RPMI8226 (cell line): ENCODE results near the gene CA9.

Source experiments
- DNase-seq: peaks from one replicate; pipeline ENCODE4 v3.0.0-alpha.2; 2015

The CA9 gene

DNA sequence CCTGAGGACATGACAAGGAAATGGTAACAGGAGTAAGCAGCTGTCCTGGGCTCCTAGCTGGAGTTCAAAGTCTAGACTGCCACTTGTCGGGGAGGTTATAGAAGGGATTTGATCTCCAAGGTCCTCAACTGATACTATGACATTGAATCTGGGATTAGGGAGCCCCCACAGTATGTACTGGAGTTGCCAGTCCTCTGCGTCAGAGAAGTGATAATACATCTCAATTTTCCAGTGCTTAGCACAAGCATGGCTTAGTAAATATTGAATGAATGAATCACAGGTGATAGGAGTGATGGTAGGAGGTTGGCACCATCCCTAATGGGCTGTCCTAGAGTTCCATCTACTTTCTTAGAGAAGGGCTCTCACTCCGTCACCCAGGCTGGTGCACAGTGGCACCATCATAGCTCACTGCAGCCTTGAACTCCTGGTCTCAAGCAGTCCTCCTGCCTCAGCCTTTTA, 22.2 kb downstream of the CA9 start:
- no peak for DNase-seq

DNA sequence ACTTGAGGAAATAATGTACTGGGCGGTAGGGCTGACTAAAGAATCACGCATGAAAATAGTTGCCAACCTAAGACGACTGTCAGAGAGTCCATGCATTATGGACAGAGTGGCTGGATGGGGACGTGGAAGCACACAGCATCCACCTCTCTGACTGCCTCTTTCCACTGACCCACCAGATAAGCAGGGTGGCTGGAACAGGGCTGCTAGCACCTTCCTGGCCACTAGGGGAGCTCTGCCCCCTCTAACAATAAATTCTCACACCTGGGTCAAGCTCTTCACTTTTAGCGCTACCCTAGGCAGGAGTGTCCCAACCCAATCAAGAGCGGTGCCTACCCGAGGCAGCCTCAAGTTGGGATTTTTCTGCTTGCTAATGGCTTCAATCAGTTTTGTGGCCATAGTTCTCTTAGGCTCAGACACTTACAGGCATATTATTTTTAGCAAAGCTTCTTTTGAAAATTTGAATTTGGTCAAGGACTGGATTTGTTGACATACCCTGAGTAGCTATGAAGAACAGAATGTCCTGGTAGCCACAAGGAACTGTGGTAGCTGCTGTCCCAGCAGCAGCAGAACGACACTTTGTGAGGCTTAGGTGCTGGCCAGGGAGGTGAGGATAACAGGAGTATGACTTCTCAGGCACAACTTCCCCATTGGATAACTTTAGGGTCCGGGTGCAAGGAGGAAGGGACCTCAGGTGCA, 22.9 kb downstream of the CA9 start:
- peak; percentile 63 for DNase-seq

DNA sequence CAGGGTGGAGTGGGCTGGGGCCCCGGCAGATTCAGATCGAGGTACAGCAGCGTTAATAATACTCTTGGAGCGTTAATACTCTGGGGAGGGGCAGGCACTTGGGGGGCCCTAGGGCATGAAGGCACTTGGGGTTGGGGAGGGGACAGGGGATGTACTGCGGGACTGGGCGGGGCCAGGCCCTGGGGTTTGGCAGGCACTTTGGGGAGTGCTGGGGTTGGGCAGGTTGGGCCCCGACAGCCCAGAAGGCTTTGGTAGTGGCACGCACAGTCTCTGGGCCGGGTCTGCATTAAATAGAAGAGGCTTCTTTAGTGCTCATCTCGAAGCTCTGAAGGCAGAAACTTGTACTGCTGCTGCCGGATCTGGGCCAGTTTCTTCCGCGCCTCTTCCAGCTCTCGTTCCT, 23.8 kb downstream of the CA9 start:
- no peak for DNase-seq

DNA sequence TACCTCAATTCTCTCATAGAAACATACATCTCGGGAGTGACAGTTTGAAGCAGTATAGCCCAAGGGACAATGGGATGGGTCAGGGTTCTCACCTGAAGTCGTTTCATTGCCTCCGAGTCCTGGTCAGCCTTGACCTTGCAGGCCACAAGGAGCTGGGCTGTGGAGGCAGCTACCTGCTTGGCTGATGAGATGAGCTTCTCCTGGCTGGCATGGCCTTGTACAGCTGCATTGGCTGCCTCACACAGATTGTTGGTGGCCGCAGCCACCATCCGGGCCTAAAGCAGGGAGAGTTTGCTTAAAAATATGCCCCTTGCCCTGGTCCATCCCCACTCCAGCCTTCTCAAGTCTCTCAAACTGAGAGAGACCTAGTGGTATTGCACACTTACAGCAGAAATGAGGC, 24.5 kb downstream of the CA9 start:
- DNase-seq: no peak

DNA sequence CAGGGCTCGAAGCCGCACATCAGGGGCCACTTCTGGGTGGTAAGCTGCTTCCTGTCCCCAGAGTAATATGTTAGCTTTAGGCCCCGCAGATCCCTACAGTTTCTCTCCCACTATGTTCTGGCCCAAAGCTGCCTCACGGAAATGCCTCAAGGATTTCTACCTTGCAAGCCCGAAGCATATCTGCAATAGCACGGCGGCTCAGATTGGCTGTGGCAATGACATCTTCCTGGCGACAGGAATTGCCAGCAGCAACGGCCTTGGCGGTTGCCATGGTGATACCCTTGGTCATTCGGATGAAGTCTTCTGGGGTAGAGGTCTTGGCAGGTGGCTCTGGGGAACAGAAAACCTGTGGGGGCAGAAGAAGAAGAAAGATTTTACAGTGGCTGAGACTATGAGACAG, 26.3 kb downstream of the CA9 start:
- no peak for DNase-seq

DNA sequence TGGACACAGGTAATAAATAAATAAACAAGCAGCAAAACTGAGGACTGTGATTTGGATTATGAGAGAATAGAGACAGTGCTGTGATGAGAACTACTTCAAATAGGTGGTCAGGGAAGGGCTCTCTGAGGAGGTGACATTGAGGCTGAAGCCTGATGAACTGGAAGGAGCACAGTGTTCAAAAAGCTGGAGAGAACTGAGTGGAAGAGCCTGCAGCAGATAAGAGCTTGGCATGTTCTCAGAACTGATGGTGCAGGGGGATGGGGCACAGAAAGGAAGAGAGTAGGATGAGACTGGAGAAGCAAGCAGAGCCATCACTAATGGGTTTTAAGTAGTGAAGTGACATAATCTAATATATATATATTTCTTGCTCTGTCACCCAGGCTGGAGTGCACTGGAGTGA, 27.2 kb downstream of the CA9 start:
- DNase-seq: no peak

DNA sequence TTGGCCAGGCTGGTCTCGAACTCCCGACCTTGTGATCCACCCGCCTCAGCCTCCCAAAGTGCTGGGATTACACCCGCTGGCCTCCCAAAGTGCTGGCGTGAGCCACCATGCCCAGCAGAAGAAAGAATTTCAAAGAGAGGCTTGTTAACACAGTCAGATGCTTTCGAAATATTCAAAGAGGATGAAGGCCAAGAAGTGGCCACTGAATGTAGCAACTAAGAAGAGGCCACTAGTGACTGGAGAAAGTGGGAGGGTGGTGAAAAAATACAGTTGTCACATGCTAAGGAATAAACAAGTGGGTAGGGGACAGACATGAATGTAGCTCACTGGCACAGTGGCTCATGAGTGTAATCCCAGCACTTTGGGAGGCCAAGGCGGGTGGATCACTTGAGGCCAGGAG, 29.0 kb downstream of the CA9 start:
- DNase-seq: no peak

DNA sequence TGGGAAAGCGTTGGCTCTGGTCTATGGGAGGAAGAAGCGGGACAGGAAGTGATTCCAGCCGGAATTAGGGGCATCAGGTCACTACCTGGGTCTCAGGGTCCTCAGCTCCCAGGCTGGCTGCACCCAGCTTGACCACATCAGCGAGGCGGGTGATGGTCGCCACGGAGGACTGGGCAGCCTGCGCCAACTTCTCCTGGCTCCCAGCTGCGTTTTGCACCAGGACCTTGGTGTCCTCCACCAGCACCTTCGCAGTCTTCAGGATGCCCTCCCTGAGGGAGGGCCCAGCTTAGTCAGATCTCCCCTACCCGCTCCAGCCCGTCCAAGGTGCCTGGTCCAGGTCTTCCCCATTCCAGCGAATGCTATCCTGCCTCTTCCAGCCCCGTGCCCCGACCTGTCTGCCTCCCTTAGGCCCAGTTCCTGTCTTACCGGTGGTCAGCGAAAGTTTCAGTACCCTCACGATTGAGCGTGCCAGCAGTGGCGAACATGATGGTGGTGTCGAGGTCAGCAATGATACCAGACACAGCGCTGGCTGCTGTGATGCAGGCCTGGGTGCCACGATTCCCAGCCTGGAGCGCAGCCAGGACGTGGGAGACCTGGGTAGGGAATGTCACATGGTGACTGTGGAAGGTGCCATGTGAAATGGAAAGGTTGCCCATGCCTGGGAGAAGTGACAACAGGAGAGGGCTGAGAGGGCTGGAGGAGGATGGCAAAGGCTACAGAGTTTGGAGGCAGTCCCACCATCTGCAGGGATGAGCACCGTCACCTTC, 30.4 kb downstream of the CA9 start:
- DNase-seq: no peak

DNA sequence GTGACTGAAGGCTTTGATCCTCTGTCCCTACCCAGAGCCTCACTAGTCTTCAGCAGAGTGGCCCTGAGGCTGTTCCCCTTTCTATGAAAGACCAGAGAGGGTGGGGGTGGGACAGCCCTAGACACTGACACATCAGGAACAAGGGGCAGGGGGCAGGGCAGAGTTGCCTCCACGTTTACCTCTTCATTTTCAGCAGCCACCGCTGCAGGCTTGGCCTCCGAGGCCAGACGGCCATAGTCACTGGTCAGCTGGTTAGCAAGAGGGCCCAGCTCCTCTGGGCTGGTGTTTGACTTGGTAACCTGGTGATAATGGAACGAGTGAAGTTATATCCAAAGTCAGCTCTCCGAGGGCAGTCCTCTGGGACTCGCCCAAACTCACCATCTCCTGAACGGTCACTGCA, 31.6 kb downstream of the CA9 start:
- DNase-seq: no peak

DNA sequence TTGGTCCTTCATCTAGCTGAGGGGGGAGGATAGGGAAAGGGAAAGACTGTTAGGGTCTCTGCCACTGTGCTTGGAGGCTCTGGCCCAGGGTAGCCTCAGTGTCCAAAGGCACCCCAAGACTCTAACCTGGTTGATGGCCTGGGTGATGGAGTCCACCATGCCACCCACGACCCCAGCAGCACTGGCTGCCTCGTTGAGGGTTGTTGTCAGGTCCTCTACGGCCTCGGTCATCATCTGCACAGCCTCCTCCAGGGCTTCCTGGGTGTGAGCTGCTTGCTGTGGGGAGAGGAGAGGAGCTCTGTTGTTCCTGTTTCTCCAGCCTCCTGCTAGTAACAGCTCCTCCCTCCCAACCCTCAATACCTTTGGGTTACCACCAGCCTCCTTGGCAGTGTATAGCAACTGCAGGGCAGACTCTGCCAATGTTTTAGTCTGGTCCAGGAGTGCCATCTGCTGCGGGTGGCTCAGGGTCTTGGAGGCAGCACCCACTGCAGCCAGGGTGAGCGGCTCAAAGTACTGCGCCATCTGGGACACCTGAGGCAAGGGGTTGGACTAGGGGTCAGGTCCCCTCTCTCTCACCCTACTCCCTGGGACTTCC, 32.2 kb downstream of the CA9 start:
- DNase-seq: no peak

DNA sequence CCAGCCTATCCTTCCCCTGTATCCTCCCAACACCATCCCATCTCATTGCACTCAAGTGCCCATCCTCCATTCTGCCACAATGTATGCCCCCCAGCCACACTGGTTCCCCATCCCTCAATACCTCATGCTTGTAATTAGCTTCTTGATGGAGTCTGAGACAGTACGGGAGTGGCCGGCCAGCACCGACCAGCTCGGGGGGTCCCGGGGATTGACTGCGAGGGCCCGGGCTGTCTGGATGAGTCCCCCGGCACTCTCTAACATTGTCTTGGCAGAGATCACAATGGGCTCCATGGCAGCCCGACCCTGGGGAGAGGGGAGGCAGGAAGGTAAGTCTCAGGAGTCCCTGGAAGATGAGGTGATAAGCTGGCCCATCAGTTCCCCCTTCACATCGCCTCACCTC, 33.2 kb downstream of the CA9 start:
- no peak for DNase-seq

DNA sequence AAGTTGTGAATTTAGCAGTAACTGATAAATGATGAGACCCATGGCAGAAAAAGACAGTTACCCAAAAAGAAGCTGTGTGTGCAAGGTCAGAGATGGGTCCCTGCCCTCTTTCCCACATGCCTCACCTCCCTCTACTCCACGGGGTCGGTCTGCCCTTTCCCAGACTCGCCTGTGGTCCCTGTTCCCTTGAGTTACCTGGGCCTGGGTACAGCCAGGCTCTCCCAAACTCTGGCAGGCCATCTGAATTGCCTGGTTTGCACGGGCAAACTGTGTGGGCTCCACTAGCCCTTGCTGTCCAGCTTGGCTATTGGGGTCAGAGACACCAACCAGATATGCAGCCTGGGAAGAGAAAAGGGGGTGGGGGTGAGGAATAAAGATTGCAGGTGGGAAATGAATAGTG, 34.4 kb downstream of the CA9 start:
- no peak for DNase-seq

DNA sequence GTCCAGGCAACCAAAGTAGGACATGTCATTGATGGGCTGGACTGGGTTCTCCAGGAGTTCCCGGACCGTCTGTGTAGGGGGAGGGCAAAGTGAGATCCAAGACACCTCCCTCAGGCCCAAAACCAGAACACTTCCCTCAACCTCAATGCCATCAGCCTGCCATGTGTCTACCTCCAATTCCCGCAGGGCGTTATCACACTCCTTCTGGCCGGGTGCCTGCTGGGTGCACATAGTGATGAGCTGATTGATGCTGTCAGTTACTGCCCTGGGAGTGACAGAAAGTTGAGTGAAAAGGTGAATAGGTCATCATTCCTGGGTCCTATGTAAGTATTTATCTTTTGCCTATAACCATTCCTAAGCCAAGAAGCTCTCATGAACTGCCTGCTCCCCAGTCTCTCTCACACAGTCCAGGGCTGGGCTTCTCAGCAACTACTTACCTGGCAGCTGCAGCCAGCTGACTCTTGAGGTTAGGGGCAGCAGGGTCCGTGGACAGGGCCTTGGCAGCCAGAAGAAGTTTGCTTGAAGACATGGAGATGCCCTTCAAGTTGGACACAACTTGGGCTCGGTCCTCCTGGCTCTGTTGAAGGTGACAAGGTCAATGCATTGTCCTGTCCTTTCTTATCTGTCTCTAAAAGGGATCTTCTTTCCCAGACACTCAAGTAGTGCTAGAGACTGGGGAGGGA, 37.2 kb downstream of the CA9 start:
- DNase-seq: no peak

DNA sequence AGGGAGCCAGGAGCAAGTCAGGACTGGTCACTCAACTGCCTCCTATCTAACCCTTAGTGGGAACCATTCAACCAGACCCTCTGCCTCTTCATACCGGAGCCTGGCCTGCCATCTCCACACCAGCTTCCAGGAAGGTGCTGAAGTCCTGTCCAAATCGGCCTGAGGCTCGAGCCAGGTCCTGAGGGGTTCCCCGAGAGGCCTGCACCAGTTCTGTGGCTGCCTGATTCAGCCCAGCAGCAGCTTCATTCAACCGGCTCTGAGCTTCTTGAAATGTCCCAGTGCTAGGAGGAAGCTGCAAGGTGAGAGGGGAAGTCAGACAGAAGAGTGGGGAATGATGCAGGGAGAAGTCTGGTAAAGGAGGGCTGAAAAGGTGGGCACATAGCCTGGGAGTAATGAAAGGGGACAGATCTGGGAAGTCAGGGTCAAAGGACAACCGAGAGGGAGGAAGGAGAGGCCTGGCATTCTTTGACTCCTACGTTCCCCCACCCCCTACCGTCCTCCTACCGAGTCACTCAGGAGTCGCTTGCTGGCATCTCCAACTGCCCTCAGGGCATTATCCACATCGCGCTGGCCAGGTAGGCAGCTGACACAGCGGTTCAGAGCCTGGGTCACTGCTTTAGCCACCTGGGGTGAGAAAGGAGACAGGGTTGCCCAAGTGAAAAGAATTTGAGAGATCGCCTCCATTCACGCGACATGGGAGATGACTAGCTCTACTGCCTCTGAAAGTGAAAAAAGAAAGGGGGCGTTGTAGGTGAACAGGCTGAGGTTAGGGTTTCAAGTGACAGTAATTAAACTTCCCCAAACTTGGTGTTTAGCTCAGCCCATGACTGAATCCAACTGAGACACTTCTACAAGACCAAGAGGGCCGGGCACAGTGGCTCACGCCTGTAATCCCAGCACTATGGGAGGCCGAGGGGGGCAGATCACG, 38.0 kb downstream of the CA9 start:
- no peak for DNase-seq

DNA sequence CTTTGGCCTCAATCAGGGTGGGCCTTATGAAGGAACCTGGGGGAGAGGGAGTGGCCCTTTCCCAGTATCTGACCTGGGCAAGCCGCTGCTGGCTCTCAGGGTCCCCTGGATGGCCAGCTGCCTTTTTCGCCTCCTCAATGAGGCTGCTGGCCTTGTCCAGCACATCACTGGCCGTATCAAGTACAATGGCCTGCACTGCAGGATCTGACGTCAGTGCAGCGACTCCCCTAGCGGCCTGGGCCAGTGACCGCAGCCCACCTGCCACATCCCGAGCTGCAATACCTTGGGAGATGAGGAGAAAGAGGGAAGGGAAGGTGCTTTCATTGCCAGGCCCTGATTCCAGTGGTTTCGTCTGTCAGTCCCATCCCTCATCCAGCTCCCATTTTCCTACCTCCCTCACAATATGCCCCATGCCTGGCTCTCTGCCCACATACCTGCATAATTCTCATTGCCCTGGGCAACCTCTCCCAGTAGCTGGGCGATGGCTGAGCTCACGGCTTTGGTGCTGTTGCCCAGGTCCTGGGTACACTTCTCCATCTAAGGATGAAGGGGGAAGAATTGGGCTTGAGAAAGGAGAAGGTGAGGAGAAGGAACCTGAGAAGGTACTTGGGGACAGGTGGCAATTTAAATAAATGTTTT, 39.2 kb downstream of the CA9 start:
- DNase-seq: no peak

DNA sequence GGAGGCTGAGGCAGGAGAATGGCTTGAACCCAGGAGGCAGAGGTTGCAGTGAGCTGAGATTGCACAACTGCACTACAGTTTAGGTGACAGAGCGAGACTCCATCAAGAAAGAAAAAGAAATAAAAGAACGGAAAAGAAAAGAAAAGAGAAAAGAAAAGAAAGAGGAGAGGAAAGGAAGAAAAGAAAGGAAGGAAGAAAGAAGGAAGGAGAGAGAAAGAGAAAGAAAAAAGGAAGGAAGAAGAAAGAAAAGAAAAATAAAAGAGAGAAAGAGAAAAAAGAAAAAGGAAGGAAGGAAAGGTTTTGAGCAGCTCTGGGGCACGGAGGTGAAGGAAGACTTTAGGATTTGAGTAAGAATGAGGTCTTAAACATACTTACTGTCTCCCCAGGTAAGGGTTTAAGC, 39.9 kb downstream of the CA9 start:
- DNase-seq: no peak

DNA sequence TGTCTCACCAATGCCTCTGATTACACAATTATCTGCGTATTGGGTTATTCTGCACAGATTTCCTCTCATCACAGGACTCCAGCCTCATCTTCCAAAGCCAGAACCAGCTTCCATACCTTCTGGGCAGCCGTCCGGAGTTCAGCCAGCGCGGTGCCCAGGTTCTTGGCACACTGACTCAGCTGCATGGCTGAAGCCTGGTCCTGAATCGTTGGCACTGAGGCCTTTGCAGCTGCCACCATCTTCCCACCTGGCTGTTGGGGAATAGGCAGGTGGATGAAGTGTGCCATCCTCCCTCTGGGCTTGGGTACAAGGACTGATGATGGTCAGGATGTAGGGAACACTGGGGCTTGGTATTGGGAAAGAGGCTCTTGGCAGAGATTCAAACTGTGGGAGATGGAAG, 40.4 kb downstream of the CA9 start:
- DNase-seq: no peak

DNA sequence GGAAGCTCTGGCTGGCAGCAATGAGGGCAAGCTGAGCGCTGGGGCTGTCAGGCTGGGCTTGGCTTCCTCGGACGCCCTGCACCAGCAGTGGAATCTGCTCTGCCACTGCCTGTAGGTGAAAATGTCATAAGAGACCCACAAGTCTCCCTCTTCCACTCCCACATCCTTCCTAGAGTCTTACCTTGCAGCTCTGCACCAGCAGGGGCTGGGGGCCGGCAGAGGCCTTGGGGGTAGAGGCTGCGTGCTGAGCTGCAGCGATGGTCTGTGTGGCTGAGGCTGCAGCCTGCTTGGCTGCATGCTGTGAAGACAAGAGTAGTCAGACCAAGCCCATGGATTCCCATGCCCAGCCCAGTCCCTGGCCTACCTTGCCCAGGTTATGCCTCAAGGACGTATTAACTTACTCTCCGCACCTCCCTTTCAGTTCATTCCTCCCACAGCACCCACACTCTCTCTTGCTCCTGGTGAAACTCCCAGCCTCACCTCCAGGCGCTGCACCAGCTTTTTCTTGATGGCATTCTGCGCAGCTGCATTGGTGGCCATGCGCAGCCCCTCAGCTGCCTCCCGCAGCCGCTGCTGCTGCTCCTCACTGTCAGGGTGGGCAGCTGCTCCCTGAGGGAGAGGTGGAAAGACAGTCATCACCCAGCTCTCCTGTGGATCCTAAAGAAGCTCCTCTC, 41.0 kb downstream of the CA9 start:
- no peak for DNase-seq

DNA sequence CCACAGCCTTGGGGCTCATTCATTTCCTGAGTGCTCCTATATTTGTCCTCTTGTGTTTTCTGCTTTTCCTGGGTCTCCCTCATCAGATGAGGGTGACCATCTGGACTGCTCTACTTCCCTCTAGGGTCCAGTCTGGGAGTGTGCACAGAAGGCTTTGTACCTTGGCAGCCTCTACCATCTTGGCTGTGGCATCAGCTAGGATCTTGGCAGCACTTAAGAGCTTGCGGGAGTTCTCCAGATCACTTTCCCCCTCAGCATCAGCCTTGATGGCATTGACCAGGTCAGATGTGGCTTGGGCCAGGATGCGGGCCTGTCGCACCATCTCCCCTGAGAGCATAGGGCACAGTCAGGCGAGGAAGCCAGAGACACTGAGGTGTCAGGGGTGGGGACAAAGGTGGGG, 42.5 kb downstream of the CA9 start:
- DNase-seq: no peak

DNA sequence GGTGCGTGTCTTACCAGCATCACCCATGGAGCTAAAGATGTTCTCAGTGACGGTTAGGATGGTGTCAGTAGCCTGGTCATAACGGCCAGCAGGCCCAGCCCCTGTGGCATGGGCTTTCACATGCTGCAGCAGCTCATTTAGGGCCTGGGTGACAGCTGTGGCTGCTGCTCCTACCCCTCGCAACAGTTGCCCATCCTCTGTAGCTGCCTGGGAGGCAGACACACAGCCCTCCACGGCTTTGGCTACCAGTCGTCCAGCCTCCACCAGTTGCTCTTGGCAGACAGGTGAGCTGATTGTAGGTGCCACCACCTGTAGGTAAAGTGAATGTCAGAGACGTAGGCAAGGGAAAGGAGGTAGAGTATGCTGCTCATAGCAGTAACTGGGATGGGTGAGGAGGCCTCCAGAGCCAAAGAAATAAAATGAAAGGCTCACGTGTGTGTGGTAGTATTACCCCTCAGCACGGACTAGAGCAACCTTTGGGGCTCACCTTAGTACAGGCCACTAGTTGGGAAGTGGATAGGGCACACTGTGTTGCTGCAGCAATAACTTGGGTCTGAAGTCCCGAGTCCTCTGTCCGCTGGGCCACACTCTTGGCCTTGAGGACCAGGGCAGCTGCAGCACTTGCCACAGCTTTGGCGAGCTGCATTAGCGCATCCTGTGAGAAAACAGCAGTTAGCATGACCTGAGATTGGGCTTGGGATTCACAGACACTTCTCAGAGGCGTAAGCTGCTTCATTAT, 43.6 kb downstream of the CA9 start:
- DNase-seq: no peak
